Fibroblast of the aortic adventitia (primary cell): ENCODE measurements around the gene COPZ2. TPM values are rescaled to one million over a fixed set of nuclear protein-coding genes. Genes with fewer than 3 reads are reported as not detected.

Source experiments
- DNase-seq: peaks from one replicate; pipeline ENCODE4 v3.0.0-alpha.2; 2010; ENCODE audit warnings: low read depth
- H3K4me3 ChIP-seq: 2 replicates; pipeline ENCODE4 v1.5.1; 2011; ENCODE audit warnings: low read depth, mild to moderate bottlenecking, control low read depth, low read length, moderate library complexity
- total RNA-seq: library from RNA; depleted of rRNA; stranded (reverse); fragments of >200 nt; gene quantifications from 2 replicates; pipeline ENCODE4 v1.2.3, GENCODE V29; 2012; ENCODE audit warnings: low replicate concordance
- TF ChIP-seq, protein P1 (sequence below): IDR thresholded peaks from 2 replicates; pipeline ENCODE4 v1.5.1; 2011; ENCODE audit warnings: mild to moderate bottlenecking, low read length, control low read depth, inconsistent platforms; ENCODE audit not compliant: insufficient read depth

COPZ2 gene
- total RNA-seq, 1 donor = 80.5 TPM

DNA sequence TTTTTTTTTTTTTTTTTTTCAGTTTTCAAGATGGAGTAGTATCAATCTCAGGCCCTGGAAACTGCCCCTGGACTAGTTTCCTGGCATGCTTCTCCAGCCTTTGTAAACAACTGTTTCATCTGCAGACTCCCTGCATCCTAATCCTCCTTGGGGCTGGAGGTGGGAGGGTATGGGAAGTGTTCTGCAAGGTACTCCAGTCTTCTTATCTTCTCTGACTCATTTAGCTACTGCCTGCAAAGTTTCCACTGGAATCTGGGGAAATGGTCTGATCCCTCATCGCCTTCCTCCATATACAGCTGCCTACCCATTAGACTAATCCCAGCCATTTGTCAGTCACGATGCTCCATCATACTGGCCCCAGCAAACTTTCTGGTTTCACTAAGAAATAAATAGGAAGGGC lies 21.5 kb downstream of the COPZ2 start:
- DNase-seq = peak; percentile 68
- TF ChIP-seq, protein P1, sequence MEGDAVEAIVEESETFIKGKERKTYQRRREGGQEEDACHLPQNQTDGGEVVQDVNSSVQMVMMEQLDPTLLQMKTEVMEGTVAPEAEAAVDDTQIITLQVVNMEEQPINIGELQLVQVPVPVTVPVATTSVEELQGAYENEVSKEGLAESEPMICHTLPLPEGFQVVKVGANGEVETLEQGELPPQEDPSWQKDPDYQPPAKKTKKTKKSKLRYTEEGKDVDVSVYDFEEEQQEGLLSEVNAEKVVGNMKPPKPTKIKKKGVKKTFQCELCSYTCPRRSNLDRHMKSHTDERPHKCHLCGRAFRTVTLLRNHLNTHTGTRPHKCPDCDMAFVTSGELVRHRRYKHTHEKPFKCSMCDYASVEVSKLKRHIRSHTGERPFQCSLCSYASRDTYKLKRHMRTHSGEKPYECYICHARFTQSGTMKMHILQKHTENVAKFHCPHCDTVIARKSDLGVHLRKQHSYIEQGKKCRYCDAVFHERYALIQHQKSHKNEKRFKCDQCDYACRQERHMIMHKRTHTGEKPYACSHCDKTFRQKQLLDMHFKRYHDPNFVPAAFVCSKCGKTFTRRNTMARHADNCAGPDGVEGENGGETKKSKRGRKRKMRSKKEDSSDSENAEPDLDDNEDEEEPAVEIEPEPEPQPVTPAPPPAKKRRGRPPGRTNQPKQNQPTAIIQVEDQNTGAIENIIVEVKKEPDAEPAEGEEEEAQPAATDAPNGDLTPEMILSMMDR = no peak
- H3K4me3 ChIP-seq = no peak overlapping the region

DNA sequence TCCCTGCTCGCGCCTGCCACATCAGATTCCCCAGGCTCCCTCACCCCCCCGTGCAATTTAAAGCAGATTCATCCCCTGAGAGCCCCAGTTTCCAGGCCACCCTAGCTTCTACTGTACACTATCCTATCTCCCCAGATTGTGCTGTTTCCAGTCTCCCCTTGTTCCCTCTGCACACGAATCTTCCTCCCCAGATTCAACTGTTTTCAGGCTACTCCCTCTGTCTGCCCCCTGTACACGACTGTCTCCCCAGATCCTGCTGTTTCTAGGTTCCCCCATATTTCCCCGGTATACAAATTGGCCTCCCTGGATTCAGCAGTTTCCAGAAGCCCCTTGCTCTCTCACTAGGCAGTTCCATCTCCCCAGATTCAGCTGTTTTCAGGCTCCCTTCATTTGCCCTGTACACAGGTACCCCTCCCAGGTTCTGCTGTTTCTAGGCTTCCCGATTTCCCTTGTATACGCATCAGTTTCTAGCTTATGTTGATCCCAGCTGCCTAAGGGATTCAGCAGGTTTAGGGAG lies 22.9 kb downstream of the COPZ2 start:
- no peak for DNase-seq
- no peak overlapping the region for H3K4me3 ChIP-seq
- TF ChIP-seq, protein P1 = no peak

DNA sequence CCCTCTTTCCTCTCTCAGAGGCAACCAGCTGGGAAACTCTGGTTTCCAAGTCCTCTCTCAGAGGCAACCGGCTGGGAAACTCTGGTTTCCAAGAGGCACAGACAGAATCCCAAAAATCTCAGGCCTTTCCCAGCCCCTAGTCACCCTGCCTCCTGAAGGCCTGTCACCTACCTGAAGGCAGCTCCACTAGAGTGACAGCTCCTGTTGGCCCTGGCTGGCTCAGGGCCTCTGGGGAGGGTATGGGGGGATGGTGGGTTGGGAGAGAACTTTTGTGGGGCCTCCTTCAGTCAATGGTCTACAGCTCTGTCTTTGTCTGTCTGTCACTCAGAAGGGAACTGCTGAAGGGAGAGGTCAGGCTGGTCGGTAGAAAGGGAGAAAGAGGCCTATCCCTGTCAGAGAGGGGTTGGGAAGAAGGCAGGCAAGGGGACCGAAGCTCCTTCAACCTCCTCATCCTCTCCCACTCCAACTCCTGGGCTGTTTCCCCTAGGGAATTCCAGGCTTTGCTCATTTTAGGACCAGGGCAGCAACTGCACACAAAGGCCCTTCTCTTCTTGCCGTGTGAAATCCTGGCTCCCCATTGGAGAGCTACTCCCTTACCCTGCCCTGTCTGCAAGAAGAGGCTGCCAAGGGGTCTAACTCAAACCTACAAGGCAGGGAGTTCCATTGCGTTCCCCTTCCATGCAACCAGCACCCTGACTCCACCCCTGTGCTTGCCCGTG lies 23.6 kb downstream of the COPZ2 start:
- no peak overlapping the region for H3K4me3 ChIP-seq
- TF ChIP-seq, protein P1 = no peak
- no peak for DNase-seq

DNA sequence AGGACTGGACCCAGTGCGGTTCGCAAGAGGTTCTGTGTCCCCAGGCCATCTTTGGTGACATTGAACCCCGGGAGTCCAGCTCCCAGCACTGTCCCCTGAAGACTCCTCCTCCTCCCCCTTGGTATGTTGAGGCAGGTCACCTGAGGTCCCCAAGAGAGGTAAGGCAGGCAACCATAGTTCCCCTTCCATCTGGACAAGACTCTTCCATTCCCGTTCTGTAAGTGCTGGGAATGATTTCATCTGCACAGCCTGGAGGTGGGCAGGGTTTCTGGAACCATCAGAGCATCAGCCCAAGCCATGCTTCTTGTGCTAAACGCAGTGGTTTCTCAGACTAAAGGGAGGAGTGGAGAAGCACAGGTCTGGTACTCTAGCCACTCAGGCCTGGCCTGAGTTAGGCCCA lies 24.9 kb downstream of the COPZ2 start:
- no peak overlapping the region for H3K4me3 ChIP-seq
- TF ChIP-seq, protein P1 = no peak
- no peak for DNase-seq

DNA sequence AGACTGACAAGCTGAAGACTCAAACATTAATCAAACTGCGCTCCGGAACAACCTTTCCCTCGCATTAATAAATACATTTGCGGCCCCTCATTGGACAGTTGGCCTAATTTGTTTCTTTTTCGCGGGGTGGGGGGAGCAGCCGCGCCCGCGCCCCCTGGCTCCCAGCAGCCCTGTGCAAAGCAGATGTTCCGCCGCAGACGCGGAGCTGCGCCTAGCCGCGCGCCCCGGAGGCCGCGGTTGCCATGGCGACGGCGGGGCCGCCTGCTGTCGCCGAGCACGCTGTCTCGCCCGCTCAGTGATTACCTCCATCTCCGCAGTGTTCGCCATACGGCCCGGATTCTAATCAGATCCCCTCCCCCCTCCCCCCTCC lies 25.5 kb downstream of the COPZ2 start:
- DNase-seq = no peak
- H3K4me3 ChIP-seq = peak overlapping the region; percentile 54
- TF ChIP-seq, protein P1 = no peak

DNA sequence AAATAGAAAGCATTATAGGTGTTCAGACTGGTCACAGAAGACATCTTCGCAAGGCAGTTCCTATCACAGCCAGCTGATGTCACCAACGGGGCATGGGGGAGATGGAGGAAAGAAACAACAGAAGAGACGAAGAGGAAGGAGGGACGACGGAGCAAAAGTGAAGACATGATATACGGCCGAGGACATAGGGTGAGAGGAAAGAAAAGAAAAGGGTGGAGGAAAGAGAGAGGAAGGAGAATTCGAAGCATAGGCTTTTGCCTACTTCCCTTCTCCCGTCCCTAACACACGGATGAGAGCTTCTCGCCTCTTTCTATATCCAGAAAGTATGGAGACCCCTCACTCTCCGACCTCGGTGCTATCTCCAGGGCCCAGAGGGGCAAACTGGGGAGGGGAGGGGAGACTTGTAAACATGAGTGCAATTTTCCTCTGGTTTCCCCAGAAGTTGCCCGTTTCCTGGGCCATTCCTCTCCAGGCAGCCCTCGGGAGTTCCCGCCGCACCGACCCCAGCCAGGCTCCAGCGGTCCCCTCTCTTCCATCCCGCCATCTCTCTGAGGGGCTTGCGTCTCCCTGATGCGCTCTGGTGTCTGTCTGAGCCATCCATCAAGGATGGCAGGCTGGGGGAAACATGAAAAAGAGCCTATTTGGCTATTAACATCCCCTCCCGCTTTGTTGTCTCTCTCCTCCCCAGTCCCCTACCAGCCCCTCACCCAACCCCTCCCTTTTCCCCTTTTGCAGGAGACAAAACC lies 26.0 kb downstream of the COPZ2 start:
- H3K4me3 ChIP-seq = peak overlapping the region; percentile 54
- TF ChIP-seq, protein P1 = peak; percentile 63
- DNase-seq = peak; percentile 40
